Mucosa of descending colon (tissue), 3 donors: ENCODE data around the gene DYNC1H1. TPM values are rescaled to one million over a fixed set of nuclear protein-coding genes. Genes with fewer than 3 reads are reported as not detected.

Experiments used
- ATAC-seq: fragments of 200-7000 bp; cut with Tn5 transposase; one replicate; pipeline ENCODE4 v1.9.1; 2020; ENCODE audit warnings: mild to moderate bottlenecking, moderate library complexity
- DNase-seq, 3 donors: peaks; one replicate each; pipeline ENCODE4 v3.0.0-alpha.2; 2020
- H3K36me3 ChIP-seq: fragments of 200-600 bp; one replicate; pipeline ENCODE4 v1.8.0; 2021; ENCODE audit warnings: low read depth, mild to moderate bottlenecking
- H3K4me1 ChIP-seq: fragments of 200-600 bp; one replicate; pipeline ENCODE4 v1.8.0; 2021; ENCODE audit warnings: low read depth, mild to moderate bottlenecking
- H3K4me3 ChIP-seq: fragments of 200-600 bp; one replicate; pipeline ENCODE4 v1.8.0; 2021; ENCODE audit warnings: mild to moderate bottlenecking
- H3K9me3 ChIP-seq: fragments of 200-600 bp; one replicate; pipeline ENCODE4 v1.8.0; 2021; ENCODE audit warnings: mild to moderate bottlenecking
- CTCF ChIP-seq: fragments of 200-600 bp; IDR thresholded peaks from one replicate; pipeline ENCODE4 v1.8.0; 2022; ENCODE audit warnings: antibody characterized with exemption, mild to moderate bottlenecking
- intact Hi-C, 2 donors: fragments of 100-400 bp; cut with DNase I in 1 of 2; cut with micrococcal nuclease in 1 of 2; formaldehyde crosslinking; loops; one replicate each; pipeline versions ENCODE4 v1.11.0 to v1.11.1; 2022; cut with DNase I, micrococcal nuclease
- total RNA-seq, 3 donors: library from RNA; stranded (reverse); fragmentation: NEBNext Ultra II Directional in 2 of 3; extraction: Animal tissue kit (Norgen Biotek cat#: 25700) in 2 of 3; gene quantifications; one replicate each; pipeline versions ENCODE4 v1.2.1 to v1.2.4, GENCODE V29; 2021 to 2023
- donor health status: DM: no; HTN: no; CAD: no; lungs with moderate emphysema.
- donor health status: DM: no; HTN: no; CAD: no.
- donor health status: DM: no; HTN: yes; CAD: no.

The DYNC1H1 gene
- total RNA-seq, 3 donors from 2014 or later, result 403 to 547 (median 409) TPM

GRCh38 chr14:101945171-101945570, 19.2 kb upstream of the DYNC1H1 start:
- Histone ChIP-seq H3K36me3 (no peaks in the 10 kb centered on the region), H3K4me3 (no peak overlapping the region), H3K9me3 (no peaks in the 10 kb centered on the region), H3K4me1 (peaks cover 8% of the 10 kb centered on the region)
- ATAC-seq (no peak), DNase-seq (no peak)
- intact Hi-C loops, result no loop called here
- no peak for TF ChIP-seq CTCF

GRCh38 chr14:101947577-101947903, 16.8 kb upstream of the DYNC1H1 start:
- no peaks in the 10 kb centered on the region for H3K9me3 ChIP-seq
- peak; percentile 5 for ATAC-seq
- intact Hi-C loops, result no loop called here
- TF ChIP-seq CTCF, result no peak
- peaks cover 8% of the 10 kb centered on the region for H3K4me1 ChIP-seq
- H3K4me3 ChIP-seq, result peak overlapping the region; percentile 49
- peak in 1 of 3 donors; percentile 59 for DNase-seq
- no peaks in the 10 kb centered on the region for H3K36me3 ChIP-seq

- Histone ChIP-seq H3K9me3 (no peaks in the 10 kb centered on the region), H3K4me3 (peak overlapping the region; percentile 49), H3K4me1 (peaks cover 8% of the 10 kb centered on the region), H3K36me3 (no peaks in the 10 kb centered on the region)
- TF ChIP-seq CTCF, result no peak
- peak; percentile 100 for DNase-seq
- peak; percentile 98 for ATAC-seq
- intact Hi-C loops, result loop anchor here in 1 of 2 donors (2.0 kb wide), 1 partner anchor 17 kb away; the partner anchor contains the start of gene DYNC1H1
Measured at GRCh38 chr14:101947904-101948665, 16.3 kb upstream of the DYNC1H1 start.

- Histone ChIP-seq H3K9me3 (no peaks in the 10 kb centered on the region), H3K4me1 (peaks cover 8% of the 10 kb centered on the region), H3K4me3 (peak overlapping the region; percentile 49), H3K36me3 (no peaks in the 10 kb centered on the region)
- DNase-seq (peak in 2 of 3 donors; percentile 35 to 72), ATAC-seq (peak; percentile 13)
- intact Hi-C loops, result loop anchor here in 1 of 2 donors (2.0 kb wide), 1 partner anchor 16 kb away; the partner anchor contains the start of gene DYNC1H1
- no peak for TF ChIP-seq CTCF
Measured at GRCh38 chr14:101948666-101949216, 15.6 kb upstream of the DYNC1H1 start.

- Histone ChIP-seq H3K36me3 (no peaks in the 10 kb centered on the region), H3K4me3 (no peak overlapping the region), H3K4me1 (peaks cover 8% of the 10 kb centered on the region), H3K9me3 (no peaks in the 10 kb centered on the region)
- TF ChIP-seq CTCF, result no peak
- DNase-seq (no peak), ATAC-seq (no peak)
- intact Hi-C loops, result no loop called here
Measured at GRCh38 chr14:101950100-101950499, 14.3 kb upstream of the DYNC1H1 start.
